Measurements from ENCODE around the gene ELOVL6.

DNA sequence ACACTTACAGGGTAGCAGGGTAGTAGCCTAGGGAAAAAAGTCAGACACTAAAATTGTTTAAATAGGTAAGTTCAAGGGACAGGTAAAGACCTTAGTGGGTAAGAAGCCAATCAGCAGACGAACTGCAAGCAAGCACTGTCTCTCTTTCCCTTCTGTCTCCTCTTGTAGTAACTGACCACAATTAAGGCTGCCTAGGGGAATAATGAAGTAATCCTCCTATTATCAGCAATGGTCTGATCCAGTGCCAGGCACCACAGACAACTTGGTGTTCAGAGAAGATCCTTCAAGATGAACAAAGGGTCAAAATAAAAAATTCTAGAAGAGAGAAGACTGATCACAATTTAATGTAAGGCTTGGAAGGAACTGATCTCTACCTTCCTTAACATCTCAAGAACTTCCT, 62.9 kb downstream of the ELOVL6 start:
- TF ChIP-seq, protein P1, sequence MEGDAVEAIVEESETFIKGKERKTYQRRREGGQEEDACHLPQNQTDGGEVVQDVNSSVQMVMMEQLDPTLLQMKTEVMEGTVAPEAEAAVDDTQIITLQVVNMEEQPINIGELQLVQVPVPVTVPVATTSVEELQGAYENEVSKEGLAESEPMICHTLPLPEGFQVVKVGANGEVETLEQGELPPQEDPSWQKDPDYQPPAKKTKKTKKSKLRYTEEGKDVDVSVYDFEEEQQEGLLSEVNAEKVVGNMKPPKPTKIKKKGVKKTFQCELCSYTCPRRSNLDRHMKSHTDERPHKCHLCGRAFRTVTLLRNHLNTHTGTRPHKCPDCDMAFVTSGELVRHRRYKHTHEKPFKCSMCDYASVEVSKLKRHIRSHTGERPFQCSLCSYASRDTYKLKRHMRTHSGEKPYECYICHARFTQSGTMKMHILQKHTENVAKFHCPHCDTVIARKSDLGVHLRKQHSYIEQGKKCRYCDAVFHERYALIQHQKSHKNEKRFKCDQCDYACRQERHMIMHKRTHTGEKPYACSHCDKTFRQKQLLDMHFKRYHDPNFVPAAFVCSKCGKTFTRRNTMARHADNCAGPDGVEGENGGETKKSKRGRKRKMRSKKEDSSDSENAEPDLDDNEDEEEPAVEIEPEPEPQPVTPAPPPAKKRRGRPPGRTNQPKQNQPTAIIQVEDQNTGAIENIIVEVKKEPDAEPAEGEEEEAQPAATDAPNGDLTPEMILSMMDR (IDR thresholded peaks at IDR 0.05 in 8 of 11, conservative IDR thresholded peaks at IDR 0.05 in 3 of 11), result no peak
- TF ChIP-seq POLR2AphosphoS5 (IDR thresholded peaks at IDR 0.05) (no peak), POLR2A (IDR thresholded peaks at IDR 0.05) (no peak)

Measured in spleen (tissue), 7 donors.